ENCODE data around the gene MDM1.

DNA sequence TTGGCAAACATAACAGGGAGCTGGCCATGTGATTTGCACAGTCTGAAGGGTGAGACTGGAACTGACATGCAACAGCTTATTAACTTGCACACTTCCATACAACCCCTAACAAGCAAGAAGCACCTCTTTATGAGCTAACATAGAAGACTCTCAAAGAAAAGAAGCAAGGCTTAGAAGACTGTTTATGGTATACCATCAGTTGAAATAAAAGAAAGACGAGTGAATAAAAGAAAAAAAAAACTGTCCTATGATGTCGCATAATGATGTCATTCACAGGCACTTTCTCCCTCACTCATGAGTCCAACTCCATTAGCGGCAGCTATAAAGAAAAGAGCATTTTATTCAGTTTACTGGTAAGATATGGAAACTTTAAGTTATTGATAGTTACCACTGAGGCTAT lies 3.3 kb upstream of the MDM1 start:
- TF ChIP-seq POLR2A (IDR thresholded peaks at IDR 0.05) (no peak), CTCF (IDR thresholded peaks at IDR 0.05) (no peak)

All from heart left ventricle (tissue), 13 donors.